Mesenchymal stem cell (in vitro differentiated cells and primary cell): Measurements from ENCODE around the gene UBE2Q1.

ENCODE experiments used
- DNase-seq: peaks from one replicate; pipeline ENCODE4 v3.0.0-alpha.2; 2013
- H2AFZ ChIP-seq: one replicate; pipeline ENCODE4 v1.6.1; 2013; ENCODE audit warnings: low read depth, mild to moderate bottlenecking, control low read depth, inconsistent platforms, low read length, moderate library complexity
- H2AK5ac ChIP-seq: 2 replicates; pipeline ENCODE4 v1.6.1; 2013; ENCODE audit warnings: low read length, moderate library complexity, mild to moderate bottlenecking, inconsistent platforms; ENCODE audit not compliant: severe bottlenecking
- H2BK120ac ChIP-seq: one replicate; pipeline ENCODE4 v1.6.1; 2013; ENCODE audit warnings: low read depth, mild to moderate bottlenecking, inconsistent platforms, low read length, moderate library complexity
- H2BK12ac ChIP-seq, 2 experiments: one replicate each; pipeline ENCODE4 v1.6.1; 2013; ENCODE audit warnings: inconsistent platforms in 2 of 2, low read length in 2 of 2, mild to moderate bottlenecking in 2 of 2, moderate library complexity in 2 of 2, control low read depth in 1 of 2
- H2BK15ac ChIP-seq: one replicate; pipeline ENCODE4 v1.6.1; 2013; ENCODE audit warnings: mild to moderate bottlenecking, low read depth, inconsistent platforms; ENCODE audit not compliant: poor library complexity, severe bottlenecking
- H2BK5ac ChIP-seq: 2 replicates; pipeline ENCODE4 v1.6.1; 2013; ENCODE audit warnings: low read depth, mild to moderate bottlenecking, low read length, control low read depth, inconsistent platforms; ENCODE audit not compliant: poor library complexity, severe bottlenecking
- H3K14ac ChIP-seq, 2 experiments: one replicate each; pipeline ENCODE4 v1.6.1; 2013; ENCODE audit warnings: inconsistent platforms in 2 of 2, low read length in 2 of 2, control low read depth in 1 of 2, mild to moderate bottlenecking in 1 of 2, moderate library complexity in 1 of 2
- H3K18ac ChIP-seq, 2 experiments: one replicate each; pipeline ENCODE4 v1.6.1; 2013; ENCODE audit warnings: inconsistent platforms in 2 of 2, low read length in 2 of 2, control low read depth in 1 of 2, low read depth in 1 of 2, mild to moderate bottlenecking in 1 of 2
- H3K23ac ChIP-seq, 2 experiments: one replicate each; pipeline ENCODE4 v1.6.1; 2013; ENCODE audit warnings: inconsistent platforms in 2 of 2, low read length in 2 of 2, mild to moderate bottlenecking in 2 of 2, moderate library complexity in 2 of 2, control low read depth in 1 of 2
- H3K27ac ChIP-seq: 2 replicates; pipeline ENCODE4 v1.5.1; 2013; ENCODE audit warnings: mild to moderate bottlenecking, moderate library complexity, low read length, control low read depth, inconsistent platforms; ENCODE audit not compliant: poor library complexity, severe bottlenecking
- H3K27me3 ChIP-seq, 2 experiments: 2 replicates each; pipeline versions ENCODE4 v1.6.1 to v1.7.0; 2013; ENCODE audit warnings: low read length in 2 of 2, mild to moderate bottlenecking in 2 of 2, moderate library complexity in 2 of 2, control low read depth in 1 of 2, inconsistent platforms in 1 of 2; ENCODE audit not compliant: control insufficient read depth in 1 of 2, insufficient read depth in 1 of 2
- H3K36me3 ChIP-seq, 2 experiments: 2 replicates each; pipeline versions ENCODE4 v1.6.1 to v1.7.0; 2013; ENCODE audit warnings: low read length in 2 of 2, control low read depth in 1 of 2, inconsistent platforms in 1 of 2, low read depth in 1 of 2, mild to moderate bottlenecking in 1 of 2; ENCODE audit not compliant: insufficient read depth in 2 of 2, control insufficient read depth in 1 of 2
- H3K4ac ChIP-seq, 2 experiments: one replicate each; pipeline ENCODE4 v1.6.1; 2013; ENCODE audit warnings: inconsistent platforms in 2 of 2, low read length in 2 of 2, mild to moderate bottlenecking in 2 of 2, moderate library complexity in 2 of 2, control low read depth in 1 of 2, low read depth in 1 of 2
- H3K4me1 ChIP-seq: 2 replicates; pipeline ENCODE4 v1.6.1; 2013; ENCODE audit warnings: low read depth, low read length, control low read depth; ENCODE audit not compliant: control insufficient read depth, insufficient read depth
- H3K4me2 ChIP-seq: 2 replicates; pipeline ENCODE4 v1.6.1; 2013; ENCODE audit warnings: low read length, mild to moderate bottlenecking, inconsistent platforms; ENCODE audit not compliant: poor library complexity, severe bottlenecking
- H3K4me3 ChIP-seq, 2 experiments: 2 replicates each; pipeline versions ENCODE4 v1.5.1 to v1.7.0; 2013; ENCODE audit warnings: low read length in 2 of 2, mild to moderate bottlenecking in 2 of 2, control low read depth in 1 of 2, low read depth in 1 of 2; ENCODE audit not compliant: insufficient read depth in 1 of 2
- H3K79me1 ChIP-seq: replicated peaks from 2 replicates; pipeline ENCODE4 v1.6.1; 2013; ENCODE audit warnings: mild to moderate bottlenecking, control low read depth, low read length, inconsistent platforms; ENCODE audit not compliant: poor library complexity, severe bottlenecking
- H3K9ac ChIP-seq: 2 replicates; pipeline ENCODE4 v1.7.0; 2013; ENCODE audit warnings: mild to moderate bottlenecking, low read length, moderate library complexity
- H3K9me3 ChIP-seq: 2 replicates; pipeline ENCODE4 v1.7.0; 2013; ENCODE audit warnings: mild to moderate bottlenecking, low read length; ENCODE audit not compliant: control insufficient read depth
- H4K8ac ChIP-seq: one replicate; pipeline ENCODE4 v1.6.1; 2013; ENCODE audit warnings: inconsistent platforms, mild to moderate bottlenecking, low read length, moderate library complexity
- H4K91ac ChIP-seq: one replicate; pipeline ENCODE4 v1.6.1; 2013; ENCODE audit warnings: mild to moderate bottlenecking, low read length, inconsistent platforms
- WGBS: methylation state at CpG from one replicate; pipeline ENCODE4 v1.1.7; 2013; ENCODE audit warnings: mixed read lengths; 5-methylcytosine and 5-hydroxymethylcytosine counted together

UBE2Q1 gene

GRCh38 chr1:154501423-154502065, 56.9 kb downstream of the UBE2Q1 start:
- no peak overlapping the region for H2AFZ ChIP-seq
- H2AK5ac ChIP-seq, result no peak overlapping the region
- no peak overlapping the region for H4K91ac ChIP-seq
- no peak overlapping the region for H4K8ac ChIP-seq
- H3K9me3 ChIP-seq, result peaks cover 9% of the 10 kb centered on the region
- no peaks in the 10 kb centered on the region for H3K79me1 ChIP-seq
- H3K9ac ChIP-seq, result peak overlapping the region; percentile 26
- no peak overlapping the region for H3K27ac ChIP-seq
- H2BK5ac ChIP-seq, result no peak overlapping the region
- H3K27me3 ChIP-seq, result peaks cover 58 to 72% of the 10 kb centered on the region in 2 experiments
- no peak overlapping the region for H2BK15ac ChIP-seq
- 6% methylated on average over 38 of the region's 54 CpGs for WGBS
- H3K4me1 ChIP-seq, result peaks cover 7% of the 10 kb centered on the region
- H3K36me3 ChIP-seq, result no peaks in the 10 kb centered on the region
- H3K4ac ChIP-seq, result no peak overlapping the region
- no peak overlapping the region for H3K18ac ChIP-seq
- H3K23ac ChIP-seq, result peak overlapping the region in 1 of 2 experiments; percentile 66
- no peak overlapping the region for H2BK120ac ChIP-seq
- H3K4me2 ChIP-seq, result peak overlapping the region; percentile 19
- no peak overlapping the region for H2BK12ac ChIP-seq
- H3K4me3 ChIP-seq, result peak overlapping the region in 1 of 2 experiments; percentile 33
- H3K14ac ChIP-seq, result no peak overlapping the region
- no peak for DNase-seq

GRCh38 chr1:154500533-154500932, 57.9 kb downstream of the UBE2Q1 start:
- H2AK5ac ChIP-seq, result no peak overlapping the region
- H3K79me1 ChIP-seq, result no peaks in the 10 kb centered on the region
- no peak overlapping the region for H3K23ac ChIP-seq

DNA sequence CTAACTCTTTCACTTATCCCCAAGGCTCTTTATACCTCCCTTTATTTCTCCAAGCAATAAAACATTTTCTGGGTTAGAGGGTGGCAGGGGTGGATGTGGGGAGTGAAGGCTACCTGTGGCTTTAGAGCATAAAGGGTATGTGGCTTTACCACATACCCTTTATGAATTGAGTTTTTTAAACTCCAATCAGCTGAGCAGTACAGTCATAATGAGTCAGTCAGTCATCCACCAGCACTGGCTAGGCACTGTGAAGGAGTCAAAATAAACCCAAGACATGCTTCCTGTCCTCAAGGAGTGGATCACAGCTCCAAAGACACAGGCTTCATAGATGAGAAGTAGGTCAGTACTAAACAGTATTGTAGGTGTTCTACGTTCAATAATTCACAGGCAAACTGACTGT, 59.0 kb downstream of the UBE2Q1 start:
- H3K9ac ChIP-seq, result no peak overlapping the region
- no peak overlapping the region for H3K14ac ChIP-seq
- no peak overlapping the region for H4K91ac ChIP-seq
- no peak overlapping the region for H3K23ac ChIP-seq
- H3K9me3 ChIP-seq, result peaks cover 2% of the 10 kb centered on the region
- no peak overlapping the region for H2BK15ac ChIP-seq
- H3K4me1 ChIP-seq, result peaks cover 7% of the 10 kb centered on the region
- no peak overlapping the region for H4K8ac ChIP-seq
- no peak overlapping the region for H2BK5ac ChIP-seq
- no peak overlapping the region for H2AK5ac ChIP-seq
- H3K18ac ChIP-seq, result no peak overlapping the region
- H3K4ac ChIP-seq, result no peak overlapping the region
- H3K4me3 ChIP-seq, result no peak overlapping the region
- no peak overlapping the region for H3K4me2 ChIP-seq
- H3K36me3 ChIP-seq, result no peaks in the 10 kb centered on the region
- no peak for DNase-seq
- H3K79me1 ChIP-seq, result no peaks in the 10 kb centered on the region
- H2BK120ac ChIP-seq, result no peak overlapping the region
- H2AFZ ChIP-seq, result no peak overlapping the region
- no peak overlapping the region for H2BK12ac ChIP-seq
- H3K27me3 ChIP-seq, result peaks cover 44 to 59% of the 10 kb centered on the region in 2 experiments
- WGBS, result 100% methylated on average over 1 of the region's 1 CpG
- no peak overlapping the region for H3K27ac ChIP-seq

More at GRCh38 chr1:154500533-154500932, 57.9 kb downstream of the UBE2Q1 start:
- WGBS, result 85% methylated on average over 8 of the region's 8 CpGs
- Histone ChIP-seq H3K9me3 (peaks cover 2% of the 10 kb centered on the region), H3K27ac (no peak overlapping the region), H3K4me3 (no peak overlapping the region), H2BK12ac (no peak overlapping the region), H2AFZ (no peak overlapping the region), H3K4me2 (no peak overlapping the region), H3K36me3 (no peaks in the 10 kb centered on the region), H4K8ac (no peak overlapping the region), H3K14ac (no peak overlapping the region), H3K4me1 (peaks cover 7% of the 10 kb centered on the region), H4K91ac (no peak overlapping the region), H3K4ac (no peak overlapping the region), H3K9ac (no peak overlapping the region), H3K18ac (no peak overlapping the region), H3K27me3 (peaks cover 52 to 68% of the 10 kb centered on the region in 2 experiments), H2BK15ac (no peak overlapping the region), H2BK5ac (no peak overlapping the region), H2BK120ac (no peak overlapping the region)
- DNase-seq, result no peak
